NCI-H1048 (cell line): ENCODE measurements around the gene FAHD2A.
"Not testable (repeated sequence)": the region's sequence is repeated elsewhere in the genome, so short reads cannot be mapped to it uniquely, and the experiment has no call there.

Experiments
- DNase-seq: peaks from one replicate; lab custom pipeline; 2025; lab: John Stamatoyannopoulos, UW

FAHD2A gene

DNA sequence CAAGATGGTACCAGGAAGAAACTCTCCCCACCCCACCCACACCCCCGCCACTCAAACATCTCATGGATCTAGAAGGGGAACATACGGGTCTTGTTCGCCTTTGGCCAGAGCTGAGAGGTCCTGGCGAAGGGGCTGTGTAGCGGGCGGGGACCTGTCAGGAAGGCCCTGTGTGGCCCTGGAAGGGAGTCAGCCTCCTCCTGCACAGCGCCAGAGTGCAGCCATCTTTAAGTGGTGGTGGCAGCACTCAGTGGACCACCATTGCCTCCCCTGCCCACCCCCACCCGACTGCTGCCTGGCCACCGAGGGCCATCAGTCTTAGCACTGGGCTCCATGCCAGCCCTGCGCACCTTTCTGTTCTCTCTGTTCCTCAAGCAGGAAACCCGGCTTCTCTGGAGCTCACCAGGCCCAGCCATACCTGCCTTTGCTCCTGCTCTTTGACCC is 11.6 kb upstream of the FAHD2A start:
- no peak for DNase-seq

DNA sequence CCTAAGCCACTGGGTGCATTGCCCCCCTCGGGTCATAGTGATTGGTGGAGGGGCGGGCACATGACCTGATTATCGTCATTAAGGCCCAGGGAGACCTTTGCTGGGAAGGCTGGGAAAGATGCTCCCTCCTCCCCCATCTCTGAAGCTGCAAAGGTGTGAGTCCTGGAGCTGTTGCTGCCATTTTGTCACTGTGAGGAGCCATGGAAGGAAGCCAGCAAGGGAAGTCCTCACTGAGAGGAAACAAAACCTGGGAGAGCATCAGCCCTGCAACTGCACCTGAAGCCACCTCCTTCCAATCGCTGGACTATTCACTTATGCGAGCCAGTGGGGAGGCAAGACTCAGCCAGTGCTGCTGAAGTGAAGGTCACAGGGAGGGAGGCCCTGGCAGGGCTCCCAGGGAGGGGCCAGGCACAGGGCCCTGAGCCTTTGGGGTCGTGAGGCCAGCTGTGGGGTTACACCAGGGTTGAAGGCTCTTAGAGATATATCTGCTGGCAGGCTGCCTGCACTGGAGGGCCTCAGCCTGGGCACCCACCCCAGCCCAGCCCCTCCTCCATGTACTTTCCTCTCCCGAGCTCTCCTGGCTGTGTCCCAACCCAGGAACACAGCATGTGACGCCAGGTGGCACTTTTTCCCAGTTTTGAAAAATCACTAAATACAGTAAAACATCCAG is 10.7 kb upstream of the FAHD2A start:
- no peak for DNase-seq

DNA sequence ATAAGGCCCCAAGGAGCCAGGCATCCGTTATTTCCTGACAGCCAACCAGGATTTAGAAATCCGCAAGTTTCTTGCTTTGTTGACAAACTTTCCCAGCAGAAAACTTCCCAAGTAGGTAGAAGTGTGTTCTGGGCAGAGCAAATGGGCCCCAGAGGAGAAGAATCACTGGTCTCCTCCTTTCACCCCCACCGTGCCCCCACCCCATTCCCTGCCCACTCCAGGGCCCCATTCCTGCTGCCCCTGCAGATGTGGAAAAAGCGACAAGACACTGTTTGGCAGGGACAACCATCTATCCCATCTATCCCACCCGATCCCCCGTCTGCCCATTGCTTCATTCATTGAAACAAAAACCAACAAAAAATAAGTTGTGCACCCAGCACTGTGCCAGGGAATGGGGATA is 10.2 kb upstream of the FAHD2A start:
- no peak for DNase-seq

DNA sequence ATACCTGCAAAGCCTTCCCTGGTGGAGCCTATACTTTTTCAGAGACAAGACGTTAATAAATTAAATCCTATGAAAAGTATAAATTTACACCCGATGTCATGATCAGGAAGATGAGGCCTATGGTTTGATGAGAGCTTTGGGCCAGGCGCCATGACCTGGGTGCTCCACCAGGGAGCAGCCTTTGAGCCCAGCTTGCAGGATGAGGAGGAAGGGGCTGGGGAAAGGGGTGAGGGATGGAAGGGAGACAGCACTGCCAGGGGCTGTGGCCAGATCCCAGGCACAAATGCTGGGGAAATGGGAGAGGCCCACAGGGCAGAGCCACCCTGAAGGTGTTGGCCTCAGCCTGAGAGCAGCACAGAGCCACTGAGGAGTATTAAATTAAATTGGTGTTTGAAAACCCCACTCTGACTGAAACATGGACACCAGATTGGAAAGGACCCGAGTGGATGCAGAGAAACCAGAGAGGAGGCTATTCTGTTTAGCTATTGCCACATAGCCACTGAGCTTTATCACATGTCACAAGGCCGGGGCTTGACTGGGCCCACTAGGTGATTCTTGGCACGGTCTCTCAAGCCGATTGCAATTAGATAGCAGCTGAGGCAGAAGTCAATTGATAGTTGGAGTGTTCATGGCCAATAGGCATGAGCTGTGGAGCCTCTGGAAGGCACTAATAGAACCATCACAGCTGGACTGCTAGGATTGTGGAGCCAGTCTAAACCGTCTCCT is 9.6 kb upstream of the FAHD2A start:
- DNase-seq, result no peak

DNA sequence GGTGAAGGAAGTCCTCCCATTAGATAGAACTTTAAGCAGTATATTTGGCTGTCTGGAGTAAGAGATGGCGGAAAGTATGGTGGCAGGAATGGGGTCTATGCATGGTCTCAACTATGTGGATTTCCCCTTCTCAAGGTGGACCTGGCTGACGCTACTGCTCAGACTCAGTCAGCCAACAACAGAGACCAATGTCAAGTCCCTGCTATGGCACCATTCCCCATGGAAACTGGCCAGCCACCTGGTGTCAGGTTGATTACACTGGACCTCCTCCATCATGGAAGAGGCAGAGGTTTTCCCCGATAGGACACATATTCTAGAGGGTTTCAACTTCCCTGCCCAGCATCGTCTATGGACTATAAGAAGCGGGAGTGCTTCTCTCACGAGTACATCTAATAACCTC is 8.6 kb upstream of the FAHD2A start:
- DNase-seq, result no peak

- DNase-seq, result no peak
Measured at GRCh38 chr2:95399061-95399460, 3.4 kb upstream of the FAHD2A start.

- DNase-seq, result no peak
Measured at GRCh38 chr2:95401480-95401879, 1.0 kb upstream of the FAHD2A start.

DNA sequence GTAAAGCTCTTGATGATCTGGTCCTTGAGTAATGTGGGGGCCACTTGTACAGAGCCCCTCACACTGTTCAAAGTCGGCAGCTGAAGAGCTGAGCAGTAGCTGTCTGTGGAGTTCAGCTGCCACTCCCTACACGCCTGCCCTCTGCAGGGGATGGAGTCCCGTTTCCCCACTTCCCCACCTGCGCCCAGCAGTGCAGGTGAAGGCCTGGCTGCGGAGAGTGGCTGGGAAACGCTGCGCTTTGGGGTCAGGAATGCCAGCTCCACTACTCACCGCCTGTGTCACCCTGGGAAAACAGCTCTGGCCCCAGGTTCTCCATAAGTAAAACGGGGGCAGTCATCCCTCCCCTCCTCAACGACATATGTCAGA is 521 bp upstream of the FAHD2A start:
- DNase-seq, result not testable (repeated sequence)

DNA sequence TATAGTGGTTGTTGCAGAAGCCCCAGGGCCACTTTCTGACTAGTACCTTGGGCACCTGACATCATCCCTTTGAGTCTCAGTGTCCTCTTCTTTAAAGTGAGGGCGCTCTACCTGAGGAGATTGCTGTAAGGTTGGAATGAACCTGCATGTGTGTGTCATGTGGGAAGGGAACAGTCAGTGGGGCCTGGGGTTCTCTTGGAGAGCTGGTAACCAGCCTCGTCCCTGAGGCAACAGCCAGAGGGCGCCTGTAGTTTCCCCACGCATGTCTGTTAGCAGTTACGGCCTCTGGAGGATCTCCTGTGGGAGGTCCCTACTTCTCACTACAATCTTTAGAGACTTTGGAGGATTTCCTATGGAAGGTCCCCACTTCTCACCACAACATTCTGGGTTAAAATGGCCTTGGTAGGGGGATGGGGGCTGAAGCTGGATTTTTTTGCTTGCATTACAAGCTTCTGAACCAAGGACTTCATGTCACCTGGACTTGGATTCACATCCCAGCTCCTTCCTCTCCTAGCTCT is 755 bp downstream of the FAHD2A start:
- DNase-seq, result not testable (repeated sequence)

GRCh38 chr2:95403824-95404223 is 1.3 kb downstream of the FAHD2A start:
- not testable (repeated sequence) for DNase-seq

GRCh38 chr2:95404676-95405075 is 2.2 kb downstream of the FAHD2A start:
- not testable (repeated sequence) for DNase-seq

DNA sequence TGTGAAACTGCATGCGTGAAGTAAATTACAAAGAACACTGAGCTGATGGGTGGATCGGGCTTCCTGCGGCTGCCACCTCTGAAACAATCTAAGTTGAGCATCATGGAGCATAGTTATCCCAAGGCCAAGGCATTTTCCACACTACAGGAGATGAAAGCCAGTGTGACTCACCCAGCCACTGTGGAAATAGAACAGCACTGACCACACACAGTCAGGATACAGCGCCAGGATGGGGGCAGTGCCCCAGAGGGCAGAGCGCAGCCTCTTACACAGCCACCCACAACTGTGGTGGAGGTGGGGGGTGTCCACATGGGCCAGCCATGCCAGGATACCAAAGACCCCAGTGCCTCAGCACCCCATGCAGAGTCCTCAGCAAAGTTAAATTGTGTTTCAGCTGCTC is 8.7 kb downstream of the FAHD2A start:
- not testable (repeated sequence) for DNase-seq

DNA sequence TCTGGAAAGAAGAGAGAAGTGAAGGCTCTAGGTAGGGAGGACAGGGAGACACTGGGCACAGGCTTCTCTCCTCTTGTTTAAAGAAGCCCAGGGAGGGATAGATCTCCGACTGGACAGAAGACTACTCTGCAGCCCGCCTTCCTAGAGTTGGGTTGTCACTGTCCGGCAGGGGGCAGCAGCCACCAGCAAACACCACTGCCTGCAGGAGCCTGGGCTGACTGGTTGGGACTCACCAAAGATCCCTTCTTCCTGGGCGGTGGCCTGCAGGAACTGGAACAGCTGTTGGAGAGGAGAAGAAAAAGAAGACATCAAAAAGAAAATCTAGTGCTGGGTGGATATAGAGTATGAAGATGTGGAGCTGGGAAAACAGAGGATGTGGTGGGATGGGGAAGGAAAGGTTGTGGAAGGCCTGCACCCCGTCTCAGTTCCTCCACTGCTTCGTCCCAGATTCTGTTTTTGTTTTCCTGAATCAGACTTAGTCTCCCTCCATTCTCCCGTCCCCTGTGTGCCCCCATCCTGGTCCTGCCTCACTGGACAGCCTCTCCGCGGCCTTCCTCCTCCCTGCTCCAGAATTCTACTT is 11.6 kb downstream of the FAHD2A start:
- not testable (repeated sequence) for DNase-seq

- not testable (repeated sequence) for DNase-seq
Measured at GRCh38 chr2:95415138-95415537, 12.6 kb downstream of the FAHD2A start.

GRCh38 chr2:95415561-95415960 is 13.1 kb downstream of the FAHD2A start:
- not testable (repeated sequence) for DNase-seq

GRCh38 chr2:95427196-95427867 is 24.8 kb downstream of the FAHD2A start:
- not testable (repeated sequence) for DNase-seq

DNA sequence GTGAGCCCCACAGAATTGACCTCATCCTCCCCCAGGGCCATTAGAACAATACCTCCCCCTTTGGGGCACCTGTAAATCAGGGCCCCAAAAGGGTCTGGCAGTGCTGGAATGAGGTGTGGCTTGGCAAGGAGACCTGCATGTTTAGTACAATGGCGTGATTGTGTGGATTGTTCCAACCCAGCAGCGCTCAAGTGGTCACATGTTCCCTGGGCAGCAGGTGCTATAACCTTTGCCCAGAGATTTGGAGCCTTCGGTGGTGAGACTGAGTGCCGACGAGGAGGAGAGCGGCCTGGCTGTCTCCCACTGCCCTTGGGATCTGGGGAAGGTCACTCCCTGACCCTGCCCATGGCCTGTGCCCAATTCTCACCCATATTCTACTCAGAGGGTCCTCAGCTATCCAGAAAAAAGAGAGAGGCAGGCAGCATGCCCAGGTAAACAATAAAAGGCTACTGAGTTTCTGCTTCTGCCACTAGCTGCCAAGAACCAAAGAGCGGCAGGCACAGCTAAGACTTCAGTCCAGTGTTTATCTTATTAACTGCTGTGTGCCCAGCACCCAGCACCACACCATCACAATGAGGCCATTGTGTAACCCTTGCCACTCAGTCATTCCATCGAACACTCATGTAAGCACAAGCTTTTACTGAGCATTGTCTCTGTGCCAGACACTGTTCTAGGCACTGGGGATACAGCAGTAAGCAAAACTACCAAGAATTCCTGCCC is 27.4 kb downstream of the FAHD2A start:
- DNase-seq, result not testable (repeated sequence)

DNA sequence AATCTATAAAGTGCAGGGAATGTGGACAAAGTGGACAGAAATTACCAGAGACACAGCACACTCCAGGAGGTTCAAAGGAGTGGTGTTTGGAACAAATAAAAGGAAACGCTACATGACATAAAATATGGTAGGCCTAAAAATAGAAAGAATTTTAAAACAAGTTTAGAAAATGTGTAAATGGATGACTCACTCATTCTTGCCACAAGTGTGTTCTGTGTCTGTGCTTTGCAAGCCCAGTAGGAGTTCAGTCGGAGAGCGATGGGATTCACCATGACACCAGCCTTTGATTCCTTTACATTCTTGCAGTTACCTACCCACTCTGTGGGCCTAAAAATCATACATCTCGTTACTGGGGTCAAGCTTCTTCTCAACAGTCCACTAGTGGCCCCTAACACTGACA is 30.9 kb downstream of the FAHD2A start:
- not testable (repeated sequence) for DNase-seq

DNA sequence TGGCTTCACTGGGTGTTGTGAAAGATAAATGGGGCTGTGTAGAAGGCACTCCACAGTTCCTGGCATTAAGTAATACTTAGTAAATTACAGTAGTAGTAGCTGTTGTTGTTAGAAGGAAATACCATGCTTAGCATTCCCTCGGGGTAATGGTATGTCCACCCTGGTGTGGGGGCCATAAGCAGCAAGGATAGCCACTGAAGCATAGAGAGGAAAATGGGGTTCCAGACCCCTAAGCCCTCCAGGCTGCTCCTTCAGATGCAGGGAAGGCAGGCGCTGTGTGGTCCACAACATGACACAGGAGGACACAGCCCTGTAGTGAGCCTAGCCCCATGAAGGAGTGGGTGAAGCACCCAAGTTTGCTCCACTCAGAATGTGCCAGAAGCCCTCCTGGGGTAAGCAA is 31.5 kb downstream of the FAHD2A start:
- not testable (repeated sequence) for DNase-seq

DNA sequence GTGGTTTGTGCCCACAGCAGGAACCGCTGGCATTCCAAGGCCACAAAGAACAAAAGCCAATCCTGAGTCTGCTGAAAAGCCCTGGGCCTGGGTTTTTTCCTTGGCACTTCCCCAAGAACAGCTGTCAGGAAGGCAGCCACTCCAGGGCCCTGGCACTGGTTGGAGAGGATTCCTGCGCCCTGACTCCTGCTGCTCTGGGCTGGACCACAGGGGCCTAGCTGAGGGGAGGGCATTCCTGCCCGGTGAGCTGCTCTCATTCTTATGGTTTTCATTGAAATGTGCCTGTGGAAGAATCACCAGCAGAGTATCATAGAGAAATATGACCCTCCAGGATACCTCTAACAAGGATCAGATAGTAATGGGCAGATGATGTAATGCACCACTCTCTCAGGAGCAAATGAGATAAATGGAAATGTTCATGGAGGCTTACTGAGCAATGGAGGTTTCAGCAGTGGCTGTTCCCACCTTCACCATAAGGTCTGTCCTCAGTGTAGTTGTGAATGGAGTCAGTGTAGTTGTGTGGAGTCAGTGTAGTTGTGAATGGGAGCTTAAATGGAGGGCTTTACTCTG is 32.1 kb downstream of the FAHD2A start:
- not testable (repeated sequence) for DNase-seq

- DNase-seq, result not testable (repeated sequence)
Measured at GRCh38 chr2:95435162-95435871, 32.8 kb downstream of the FAHD2A start.
